NCI-H226 (cell line): ENCODE measurements around the gene GLRA3.
"Not testable (repeated sequence)": the region's sequence is repeated elsewhere in the genome, so short reads cannot be mapped to it uniquely, and the experiment has no call there.

Experiments
- DNase-seq: peaks from one replicate; pipeline ENCODE4 v3.0.0-alpha.2; 2015

GLRA3 gene

GRCh38 chr4:174713181-174713580, 115.9 kb downstream of the GLRA3 start:
- no peak for DNase-seq

- no peak for DNase-seq
Observed at GRCh38 chr4:174709526-174709925, 119.5 kb downstream of the GLRA3 start.

GRCh38 chr4:174708381-174708780, 120.7 kb downstream of the GLRA3 start:
- DNase-seq = no peak

GRCh38 chr4:174707902-174708301, 121.1 kb downstream of the GLRA3 start:
- DNase-seq = no peak

GRCh38 chr4:174707051-174707676, 121.9 kb downstream of the GLRA3 start:
- no peak for DNase-seq

GRCh38 chr4:174702979-174703478, 126.0 kb downstream of the GLRA3 start:
- DNase-seq = peak; percentile 36

GRCh38 chr4:174699654-174700053, 129.4 kb downstream of the GLRA3 start:
- DNase-seq = no peak

GRCh38 chr4:174697896-174698295, 131.2 kb downstream of the GLRA3 start:
- no peak for DNase-seq

- DNase-seq = no peak
Observed at GRCh38 chr4:174697202-174697601, 131.8 kb downstream of the GLRA3 start.

- DNase-seq = no peak
Observed at GRCh38 chr4:174696657-174697056, 132.4 kb downstream of the GLRA3 start.

- DNase-seq = not testable (repeated sequence)
Observed at GRCh38 chr4:174691876-174692275, 137.2 kb downstream of the GLRA3 start.

- DNase-seq = no peak
Observed at GRCh38 chr4:174690665-174691064, 138.4 kb downstream of the GLRA3 start.

GRCh38 chr4:174689618-174690017, 139.4 kb downstream of the GLRA3 start:
- DNase-seq = no peak

GRCh38 chr4:174686826-174687225, 142.2 kb downstream of the GLRA3 start:
- no peak for DNase-seq

- DNase-seq = peak; percentile 81
Observed at GRCh38 chr4:174681723-174682300, 147.2 kb downstream of the GLRA3 start.

- peak; percentile 67 for DNase-seq
Observed at GRCh38 chr4:174674305-174674840, 154.7 kb downstream of the GLRA3 start.

- no peak for DNase-seq
Observed at GRCh38 chr4:174673865-174674264, 155.2 kb downstream of the GLRA3 start.

- no peak for DNase-seq
Observed at GRCh38 chr4:174672276-174672675, 156.8 kb downstream of the GLRA3 start.

- peak; percentile 82 for DNase-seq
Observed at GRCh38 chr4:174669270-174669669, 159.8 kb downstream of the GLRA3 start.

- no peak for DNase-seq
Observed at GRCh38 chr4:174665799-174666198, 163.2 kb downstream of the GLRA3 start.

GRCh38 chr4:174663216-174663615, 165.8 kb downstream of the GLRA3 start:
- no peak for DNase-seq

GRCh38 chr4:174658246-174658645, 170.8 kb downstream of the GLRA3 start:
- DNase-seq = no peak

- no peak for DNase-seq
Observed at GRCh38 chr4:174657472-174657871, 171.6 kb downstream of the GLRA3 start.

- no peak for DNase-seq
Observed at GRCh38 chr4:174654634-174655033, 174.4 kb downstream of the GLRA3 start.
